ENCODE data around the gene ATXN7. TPM values are rescaled to one million over a fixed set of nuclear protein-coding genes. Genes with fewer than 3 reads are reported as not detected.

ATXN7 gene
- total RNA-seq, 1 experiment from 2014 or later, result 36.7 TPM

- intact Hi-C loops (cut with micrococcal nuclease), result no loop called here
- DNase-seq (ENCODE audit: unreplicated experiment), result no peak
- H3K27ac Mint-ChIP-seq (ENCODE audit: low read depth, unreplicated experiment), result no peak overlapping the region
- no peak for TF ChIP-seq CTCF (IDR thresholded peaks at IDR 0.05; ENCODE audit: unreplicated experiment)
- ChIA-PET CTCF (interaction anchor here (0.7 kb wide), 2 partner anchors 30 to 87 kb away, joined by 3 to 4 read pairs; no protein-coding TSS in a partner anchor), POLR2A (interaction anchor here (1.1 to 3.1 kb wide), 2 partner anchors 12 to 36 kb away, joined by 3 to 13 read pairs; partner anchors contain the start of genes ATXN7 and THOC7)
- no peaks in the 10 kb centered on the region for H3K9me3 Mint-ChIP-seq (ENCODE audit: unreplicated experiment)
- no peak overlapping the region for H3K4me3 Mint-ChIP-seq (ENCODE audit: unreplicated experiment)
- no peaks in the 10 kb centered on the region for H3K36me3 Mint-ChIP-seq (ENCODE audit: insufficient read depth, unreplicated experiment)
- no TSS peak for BruUV-seq (replicated peaks)
- H3K27me3 Mint-ChIP-seq (ENCODE audit: insufficient read depth, unreplicated experiment), result no peaks in the 10 kb centered on the region
- peaks cover 26% of the 10 kb centered on the region for H3K4me1 Mint-ChIP-seq (ENCODE audit: insufficient read depth, unreplicated experiment)
These were observed 11.8 kb downstream of the ATXN7 start for GRCh38 chr3:63875510-63875909.

DNA sequence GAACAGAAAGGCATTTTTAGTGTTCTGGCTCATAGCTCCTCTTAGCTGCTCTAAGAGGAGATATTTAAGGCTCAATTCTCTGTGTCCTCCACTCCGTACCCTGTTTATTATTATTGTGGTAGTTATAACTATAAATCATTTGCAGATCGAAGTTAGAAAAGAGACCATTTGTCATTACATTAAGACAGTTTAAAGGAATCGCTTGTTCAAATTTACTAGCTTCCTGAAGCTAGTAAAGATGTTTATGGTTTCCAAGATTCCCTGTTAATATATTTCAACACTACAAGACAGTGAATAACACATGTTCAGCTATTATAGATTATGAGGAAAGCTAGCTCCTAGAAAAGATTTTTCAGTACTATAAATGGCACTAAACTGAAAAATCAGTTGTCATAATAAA is 12.6 kb downstream of the ATXN7 start:
- no peak for DNase-seq (ENCODE audit: unreplicated experiment)
- Mint-ChIP-seq H3K4me1 (ENCODE audit: insufficient read depth, unreplicated experiment) (peaks cover 22% of the 10 kb centered on the region), H3K36me3 (ENCODE audit: insufficient read depth, unreplicated experiment) (no peaks in the 10 kb centered on the region), H3K4me3 (ENCODE audit: unreplicated experiment) (no peak overlapping the region), H3K27ac (ENCODE audit: low read depth, unreplicated experiment) (no peak overlapping the region), H3K9me3 (ENCODE audit: unreplicated experiment) (no peaks in the 10 kb centered on the region), H3K27me3 (ENCODE audit: insufficient read depth, unreplicated experiment) (no peaks in the 10 kb centered on the region)
- CTCF ChIA-PET, result interaction anchor here (0.7 kb wide), 1 partner anchor 29 kb away, joined by 3 read pairs; no protein-coding TSS in a partner anchor
- intact Hi-C loops (cut with micrococcal nuclease), result no loop called here
- POLR2A ChIA-PET, result interaction anchor here (3.1 kb wide), 1 partner anchor 12 kb away, joined by 13 read pairs; the partner anchor contains the start of genes ATXN7 and THOC7
- TF ChIP-seq CTCF (IDR thresholded peaks at IDR 0.05; ENCODE audit: unreplicated experiment), result no peak
- no TSS peak for BruUV-seq (replicated peaks)

DNA sequence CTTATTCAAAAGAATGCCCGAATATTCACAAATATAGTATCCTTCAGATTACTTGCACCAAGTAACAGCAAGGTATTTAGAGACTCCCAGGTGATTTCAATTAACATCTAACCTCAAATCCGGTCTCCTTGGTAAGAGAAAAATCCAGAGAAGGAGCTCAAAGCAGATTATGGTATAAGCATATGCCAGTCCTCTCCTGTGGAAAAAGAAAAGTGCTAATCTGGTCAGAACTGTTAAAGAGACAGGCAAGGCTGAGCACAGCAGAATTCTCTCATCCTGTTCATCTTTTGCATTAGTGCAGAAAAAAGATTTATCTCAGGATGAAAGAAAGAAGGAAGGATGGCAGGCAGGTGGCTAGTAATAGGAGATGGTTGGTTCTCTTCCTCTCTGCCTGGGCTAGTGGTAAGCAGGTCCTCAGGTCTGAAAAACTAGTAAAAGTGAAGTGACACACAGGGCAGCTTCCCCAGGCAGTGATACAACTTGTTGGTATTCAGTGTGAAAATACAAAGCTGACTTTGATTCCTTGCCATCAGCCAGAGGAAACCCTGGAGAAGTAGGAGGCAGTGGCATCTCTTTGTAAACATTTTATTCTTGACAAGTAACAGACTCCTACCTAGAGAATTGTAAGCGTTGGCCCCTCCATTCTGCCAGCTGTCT is 14.2 kb downstream of the ATXN7 start:
- peaks cover 13% of the 10 kb centered on the region for H3K4me1 Mint-ChIP-seq (ENCODE audit: insufficient read depth, unreplicated experiment)
- BruUV-seq (replicated peaks), result no TSS peak
- no peak for DNase-seq (ENCODE audit: unreplicated experiment)
- ChIA-PET POLR2A (interaction anchor here (0.7 to 0.8 kb wide), 3 partner anchors 10 to 34 kb away, joined by 3 to 4 read pairs (median 3); partner anchors contain the start of gene SCAANT1), CTCF (interaction anchor here (0.8 to 0.9 kb wide), 2 partner anchors 8 to 9 kb away, joined by 3 to 7 read pairs; no protein-coding TSS in a partner anchor)
- no peaks in the 10 kb centered on the region for H3K9me3 Mint-ChIP-seq (ENCODE audit: unreplicated experiment)
- no peaks in the 10 kb centered on the region for H3K36me3 Mint-ChIP-seq (ENCODE audit: insufficient read depth, unreplicated experiment)
- TF ChIP-seq CTCF (IDR thresholded peaks at IDR 0.05; ENCODE audit: unreplicated experiment), result no peak
- intact Hi-C loops (cut with micrococcal nuclease), result no loop called here
- no peaks in the 10 kb centered on the region for H3K27me3 Mint-ChIP-seq (ENCODE audit: insufficient read depth, unreplicated experiment)
- no peak overlapping the region for H3K4me3 Mint-ChIP-seq (ENCODE audit: unreplicated experiment)
- no peak overlapping the region for H3K27ac Mint-ChIP-seq (ENCODE audit: low read depth, unreplicated experiment)

DNA sequence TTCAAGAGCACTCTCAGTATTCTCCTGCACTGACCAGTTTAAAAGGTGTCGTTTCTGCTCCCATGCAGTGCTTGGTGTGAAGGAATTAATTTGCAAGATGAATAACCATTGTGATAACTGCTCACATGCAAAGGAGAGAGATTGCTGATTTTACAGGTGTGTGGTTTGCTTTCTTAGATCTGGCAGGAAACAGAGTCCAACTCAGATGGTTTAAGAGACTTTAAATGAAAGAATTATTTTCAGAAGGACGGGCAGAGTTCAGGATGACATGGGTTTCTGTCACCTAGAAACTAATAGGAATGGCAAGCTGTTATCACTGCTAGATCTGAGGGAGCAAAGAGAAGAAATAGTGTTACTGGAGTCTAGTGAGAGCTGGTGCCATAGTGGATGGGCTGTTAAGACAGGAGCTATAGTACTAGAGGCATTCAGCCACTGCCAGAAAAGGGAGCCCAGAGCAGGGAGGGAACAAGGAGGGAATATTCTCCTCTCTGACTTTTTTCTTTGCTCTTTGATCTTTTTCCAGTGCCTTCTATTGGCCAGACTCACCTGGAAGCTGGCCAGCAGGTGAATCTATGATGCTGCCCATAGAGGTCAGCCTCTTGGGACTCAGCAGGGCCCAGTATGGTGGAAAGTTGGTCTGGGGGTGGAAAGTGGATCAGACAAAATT is 14.9 kb downstream of the ATXN7 start:
- TF ChIP-seq CTCF (IDR thresholded peaks at IDR 0.05; ENCODE audit: unreplicated experiment), result no peak
- no peaks in the 10 kb centered on the region for H3K27me3 Mint-ChIP-seq (ENCODE audit: insufficient read depth, unreplicated experiment)
- no peaks in the 10 kb centered on the region for H3K9me3 Mint-ChIP-seq (ENCODE audit: unreplicated experiment)
- DNase-seq (ENCODE audit: unreplicated experiment), result peak; percentile 3
- ChIA-PET CTCF (interaction anchor here (0.8 kb wide), 1 partner anchor 8 kb away, joined by 3 read pairs; no protein-coding TSS in a partner anchor), POLR2A (interaction anchor here (0.8 kb wide), 1 partner anchor 33 kb away, joined by 4 read pairs; the partner anchor contains the start of gene SCAANT1)
- intact Hi-C loops (cut with micrococcal nuclease), result no loop called here
- H3K36me3 Mint-ChIP-seq (ENCODE audit: insufficient read depth, unreplicated experiment), result no peaks in the 10 kb centered on the region
- no peak overlapping the region for H3K27ac Mint-ChIP-seq (ENCODE audit: low read depth, unreplicated experiment)
- H3K4me1 Mint-ChIP-seq (ENCODE audit: insufficient read depth, unreplicated experiment), result peaks cover 12% of the 10 kb centered on the region
- BruUV-seq (replicated peaks), result no TSS peak
- H3K4me3 Mint-ChIP-seq (ENCODE audit: unreplicated experiment), result no peak overlapping the region

Measured in MCF 10A (cell line).